HFFc6 (cell line): ENCODE measurements around the gene ANKMY1. TPM values are rescaled to one million over a fixed set of nuclear protein-coding genes. Genes with fewer than 3 reads are reported as not detected.

Experiments used
- DNase-seq: peaks from one replicate; pipeline ENCODE4 v3.0.0-alpha.2; 2018
- H3K27ac Mint-ChIP-seq: 2 replicates; pipeline ENCODE4 v1.8.0; 2020; ENCODE audit warnings: mild to moderate bottlenecking, mixed read lengths
- H3K27me3 Mint-ChIP-seq: 2 replicates; pipeline ENCODE4 v1.8.0; 2021; ENCODE audit warnings: mild to moderate bottlenecking, moderate library complexity, mixed read lengths; ENCODE audit not compliant: insufficient read depth
- H3K36me3 Mint-ChIP-seq: 2 replicates; pipeline ENCODE4 v1.8.0; 2021; ENCODE audit warnings: low read depth, mixed read lengths
- H3K4me1 Mint-ChIP-seq: 2 replicates; pipeline ENCODE4 v1.8.0; 2020; ENCODE audit warnings: low read depth, mixed read lengths
- H3K4me3 Mint-ChIP-seq: 2 replicates; pipeline ENCODE4 v1.8.0; 2020; ENCODE audit warnings: mild to moderate bottlenecking, moderate library complexity, mixed read lengths
- H3K9me3 Mint-ChIP-seq: 2 replicates; pipeline ENCODE4 v1.8.0; 2020; ENCODE audit warnings: mild to moderate bottlenecking, mixed read lengths
- total RNA-seq, 6 experiments: library from RNA; stranded (reverse); fragmentation: NEBNext Ultra II Directional; extraction: Animal tissue kit (Norgen Biotek cat#: 25700); gene quantifications; 2 replicates in 1 of 6; 3 replicates in 5 of 6; pipeline ENCODE4 v1.2.3, GENCODE V29; 2021
- TF ChIP-seq, protein P1 (sequence below): fragments of 200-600 bp; sonication (generic); IDR thresholded peaks from 2 replicates; pipeline ENCODE4 v1.5.0; 2021; ENCODE audit warnings: antibody characterized with exemption, mild to moderate bottlenecking

The ANKMY1 gene
- total RNA-seq, 6 experiments from 2014 or later, result 4.4 to 5.6 (median 5.2) TPM

DNA sequence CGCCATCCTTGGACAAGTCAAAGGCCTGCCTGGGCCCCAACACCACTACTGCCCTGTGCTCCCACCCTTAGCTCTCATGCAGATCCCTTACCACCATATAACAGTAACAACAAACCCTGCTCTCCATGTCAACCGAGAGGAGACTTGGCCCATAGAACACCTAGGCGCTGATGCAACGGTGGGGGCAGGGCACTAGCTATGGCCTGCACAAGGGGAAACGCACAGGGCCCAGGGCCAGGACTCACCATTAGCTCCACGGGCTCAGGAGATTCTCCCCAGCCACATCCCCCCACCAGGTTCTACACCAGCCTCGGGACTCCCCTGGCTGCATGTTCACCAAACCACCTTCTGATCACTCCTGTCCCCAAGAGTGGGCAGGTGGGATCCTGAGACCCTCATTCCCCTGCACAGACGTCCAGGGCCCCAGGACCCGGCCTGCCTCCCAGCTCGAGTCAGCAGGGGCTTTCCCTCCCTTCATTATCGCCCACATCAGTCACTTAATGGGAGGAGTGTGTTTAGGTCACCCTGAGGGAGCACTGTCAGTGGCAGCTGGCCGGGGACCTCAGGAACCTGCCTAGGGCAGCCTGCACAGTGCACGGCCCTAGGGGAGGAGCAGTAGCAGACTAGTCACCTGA is 29.3 kb downstream of the ANKMY1 start:
- Mint-ChIP-seq H3K4me1 (no peaks in the 10 kb centered on the region), H3K27me3 (no peaks in the 10 kb centered on the region; the same call in none of the 2 replicates), H3K4me3 (no peak overlapping the region), H3K9me3 (peaks cover 53% of the 10 kb centered on the region), H3K36me3 (peaks cover 79% of the 10 kb centered on the region), H3K27ac (no peak overlapping the region)
- DNase-seq, result no peak
- TF ChIP-seq, protein P1, sequence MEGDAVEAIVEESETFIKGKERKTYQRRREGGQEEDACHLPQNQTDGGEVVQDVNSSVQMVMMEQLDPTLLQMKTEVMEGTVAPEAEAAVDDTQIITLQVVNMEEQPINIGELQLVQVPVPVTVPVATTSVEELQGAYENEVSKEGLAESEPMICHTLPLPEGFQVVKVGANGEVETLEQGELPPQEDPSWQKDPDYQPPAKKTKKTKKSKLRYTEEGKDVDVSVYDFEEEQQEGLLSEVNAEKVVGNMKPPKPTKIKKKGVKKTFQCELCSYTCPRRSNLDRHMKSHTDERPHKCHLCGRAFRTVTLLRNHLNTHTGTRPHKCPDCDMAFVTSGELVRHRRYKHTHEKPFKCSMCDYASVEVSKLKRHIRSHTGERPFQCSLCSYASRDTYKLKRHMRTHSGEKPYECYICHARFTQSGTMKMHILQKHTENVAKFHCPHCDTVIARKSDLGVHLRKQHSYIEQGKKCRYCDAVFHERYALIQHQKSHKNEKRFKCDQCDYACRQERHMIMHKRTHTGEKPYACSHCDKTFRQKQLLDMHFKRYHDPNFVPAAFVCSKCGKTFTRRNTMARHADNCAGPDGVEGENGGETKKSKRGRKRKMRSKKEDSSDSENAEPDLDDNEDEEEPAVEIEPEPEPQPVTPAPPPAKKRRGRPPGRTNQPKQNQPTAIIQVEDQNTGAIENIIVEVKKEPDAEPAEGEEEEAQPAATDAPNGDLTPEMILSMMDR, result no peak

DNA sequence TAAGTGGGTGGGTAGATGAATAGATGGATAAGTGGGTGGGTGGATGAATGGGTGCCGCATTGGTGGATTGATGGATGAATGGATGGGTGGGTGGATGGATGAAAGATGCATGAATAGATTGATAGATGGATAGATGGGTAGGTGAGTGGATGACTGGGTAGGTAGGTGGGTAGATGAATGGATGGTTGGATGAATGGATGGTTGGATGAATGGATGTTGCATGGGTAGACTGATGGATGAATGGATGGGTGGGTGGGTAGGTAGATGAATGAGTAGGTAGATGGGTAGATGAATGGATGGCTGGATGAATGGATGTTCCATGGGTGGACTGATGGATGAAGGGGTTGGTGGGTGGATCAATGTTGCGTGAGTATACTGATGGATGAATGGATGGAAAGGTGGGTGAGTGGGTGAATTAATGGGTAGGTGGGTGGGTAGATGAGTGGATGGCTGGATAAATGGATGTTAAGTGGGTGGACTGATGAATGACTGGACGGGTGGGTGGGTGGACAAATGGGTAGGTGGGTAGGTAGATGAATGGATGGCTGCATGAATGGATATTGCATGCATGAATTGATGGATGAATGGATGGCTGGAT is 30.5 kb downstream of the ANKMY1 start:
- no peak for DNase-seq
- H3K27me3 Mint-ChIP-seq, result no peaks in the 10 kb centered on the region; the same call in none of the 2 replicates
- H3K36me3 Mint-ChIP-seq, result peaks cover 80% of the 10 kb centered on the region
- no peaks in the 10 kb centered on the region for H3K4me1 Mint-ChIP-seq
- peaks cover 53% of the 10 kb centered on the region for H3K9me3 Mint-ChIP-seq
- H3K4me3 Mint-ChIP-seq, result no peak overlapping the region
- TF ChIP-seq, protein P1, result no peak
- H3K27ac Mint-ChIP-seq, result no peak overlapping the region

DNA sequence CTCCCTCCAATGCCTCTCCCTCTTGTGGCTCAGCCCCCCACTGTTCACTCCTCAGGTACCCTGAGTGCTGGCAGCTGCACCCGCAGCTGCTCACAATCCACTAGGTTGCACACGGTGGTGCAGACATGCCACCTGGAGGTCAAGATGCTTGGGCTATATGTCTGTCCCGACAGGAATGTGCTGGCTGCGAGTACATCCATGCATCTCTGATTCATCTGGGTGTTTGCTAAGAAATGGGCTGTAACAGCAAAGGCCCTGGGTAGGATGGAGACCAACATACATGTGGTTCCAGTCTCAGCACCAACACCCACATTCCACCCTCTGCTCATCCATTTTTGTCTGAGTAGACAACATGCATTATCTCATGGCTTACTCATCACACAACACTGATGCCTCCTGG is 31.3 kb downstream of the ANKMY1 start:
- no peak overlapping the region for H3K4me3 Mint-ChIP-seq
- no peaks in the 10 kb centered on the region for H3K4me1 Mint-ChIP-seq
- TF ChIP-seq, protein P1, result no peak
- no peak overlapping the region for H3K27ac Mint-ChIP-seq
- no peaks in the 10 kb centered on the region; the same call in none of the 2 replicates for H3K27me3 Mint-ChIP-seq
- peaks cover 53% of the 10 kb centered on the region for H3K9me3 Mint-ChIP-seq
- H3K36me3 Mint-ChIP-seq, result peaks cover 80% of the 10 kb centered on the region
- DNase-seq, result no peak

DNA sequence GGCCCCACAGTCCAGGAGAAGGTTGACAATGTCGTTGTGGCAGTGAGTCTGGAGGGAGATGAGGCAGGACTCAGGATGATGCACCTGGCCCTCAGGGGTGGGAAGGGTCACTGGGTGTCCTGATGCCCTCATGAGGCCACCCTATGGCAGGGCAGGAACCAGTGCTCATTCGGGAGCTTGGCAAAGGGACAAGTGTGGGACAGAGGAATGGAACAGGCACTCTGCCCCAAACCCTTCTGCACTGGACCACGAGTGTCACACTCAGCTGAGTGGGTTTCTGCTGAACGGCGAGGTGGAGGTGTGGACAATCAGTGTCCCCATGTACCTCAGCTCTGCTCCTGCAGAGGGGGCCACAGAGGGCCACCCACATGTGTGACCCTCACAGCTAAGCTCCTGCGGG is 32.0 kb downstream of the ANKMY1 start:
- Mint-ChIP-seq H3K4me1 (no peaks in the 10 kb centered on the region), H3K9me3 (peaks cover 48% of the 10 kb centered on the region), H3K27ac (no peak overlapping the region), H3K36me3 (peaks cover 73% of the 10 kb centered on the region), H3K4me3 (no peak overlapping the region), H3K27me3 (no peaks in the 10 kb centered on the region; the same call in none of the 2 replicates)
- no peak for DNase-seq
- TF ChIP-seq, protein P1, result no peak

DNA sequence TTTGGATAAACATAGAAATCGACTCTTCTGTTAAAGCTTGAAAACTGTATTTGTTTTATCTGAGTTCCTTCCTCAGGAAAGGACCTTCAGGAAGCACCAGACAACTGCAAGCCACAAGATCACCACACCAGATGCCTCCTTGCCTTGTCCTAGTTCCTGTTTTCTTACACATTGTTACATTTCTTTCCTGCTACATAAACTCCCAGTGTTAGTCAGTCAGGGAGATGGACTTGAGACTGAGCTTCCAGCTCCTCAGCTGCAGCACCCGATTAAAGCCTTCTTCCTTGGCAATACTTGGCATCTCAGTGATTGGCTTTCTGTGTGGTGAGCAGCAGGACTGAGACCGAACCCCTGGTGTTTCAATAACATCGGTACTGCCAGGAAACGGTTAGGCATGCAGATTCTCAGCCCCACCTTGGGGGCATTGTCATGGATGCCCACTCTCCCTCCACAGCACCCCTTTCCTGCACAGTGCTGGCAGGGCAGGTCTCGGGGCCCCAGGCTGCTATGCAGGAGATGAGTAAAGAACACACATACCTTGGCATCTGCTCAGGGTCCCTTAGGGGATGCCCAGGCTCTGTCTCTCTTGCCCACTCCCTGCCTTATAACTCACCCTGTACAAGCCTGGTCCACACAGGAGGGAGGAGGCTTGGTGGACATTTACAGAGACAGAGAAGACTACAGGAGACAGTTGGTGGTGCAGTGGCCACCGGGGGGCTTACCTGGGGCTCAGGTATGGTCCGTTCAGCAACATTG is 32.6 kb downstream of the ANKMY1 start:
- peaks cover 67% of the 10 kb centered on the region for H3K36me3 Mint-ChIP-seq
- peaks cover 44% of the 10 kb centered on the region for H3K9me3 Mint-ChIP-seq
- no peaks in the 10 kb centered on the region; the same call in none of the 2 replicates for H3K27me3 Mint-ChIP-seq
- H3K4me1 Mint-ChIP-seq, result no peaks in the 10 kb centered on the region
- no peak overlapping the region for H3K27ac Mint-ChIP-seq
- DNase-seq, result no peak
- TF ChIP-seq, protein P1, result no peak
- H3K4me3 Mint-ChIP-seq, result no peak overlapping the region
